Vagina (tissue), 2 donors: ENCODE results near the gene SCAPER.

ENCODE experiments used
- CTCF ChIP-seq, 3 experiments: fragments of 450-650 bp in 2 of 3; fragments of 200-600 bp in 1 of 3; sonication (generic) in 1 of 3; IDR thresholded peaks; one replicate each; pipeline ENCODE4 v1.5.1; 2017 to 2019; ENCODE audit warnings: antibody characterized with exemption in 3 of 3, mild to moderate bottlenecking in 2 of 3, moderate library complexity in 2 of 3
- POLR2A ChIP-seq, 2 donors: fragments of 450-650 bp; IDR thresholded peaks; one replicate each; pipeline ENCODE4 v1.6.1; 2017; ENCODE audit warnings: antibody characterized with exemption in 2 of 2, mild to moderate bottlenecking in 2 of 2, moderate library complexity in 2 of 2
- POLR2AphosphoS5 ChIP-seq, 2 donors: sonication (generic); formaldehyde crosslinking; IDR thresholded peaks; one replicate each; pipeline ENCODE4 v1.9.0; 2017; ENCODE audit warnings: antibody characterized with exemption in 2 of 2, mild to moderate bottlenecking in 2 of 2, low read depth in 1 of 2; ENCODE audit not compliant: insufficient read depth in 1 of 2

- no peak for TF ChIP-seq CTCF (IDR thresholded peaks at IDR 0.05)
- TF ChIP-seq POLR2AphosphoS5 (IDR thresholded peaks at IDR 0.05; ENCODE audit: insufficient read depth in 1 of 2, low read depth in 1 of 2) = no peak
- TF ChIP-seq POLR2A (IDR thresholded peaks at IDR 0.05) = no peak
These were observed 39.6 kb downstream of the SCAPER start for GRCh38 chr15:76865548-76865991.
